NB4 (cell line): ENCODE measurements around the gene PIK3CD.

Source experiments
- CTCF ChIP-seq: IDR thresholded peaks from one replicate; pipeline ENCODE4 v1.5.1; 2012; ENCODE audit warnings: low read depth, low read length
- MYC ChIP-seq: IDR thresholded peaks from 2 replicates; pipeline ENCODE4 v1.6.1; 2011; ENCODE audit warnings: low read depth, low read length
- POLR2A ChIP-seq: IDR thresholded peaks from 2 replicates; pipeline ENCODE4 v1.6.1; 2011; ENCODE audit warnings: mild to moderate bottlenecking; ENCODE audit not compliant: insufficient read length; ENCODE audit errors: extremely low read depth

- no peak for TF ChIP-seq POLR2A
- TF ChIP-seq CTCF: no peak
- TF ChIP-seq MYC: no peak
Measured at GRCh38 chr1:9654834-9655723, 3.5 kb downstream of the PIK3CD start.
